Caco-2 (cell line): ENCODE results near the gene CASZ1. TPM values are rescaled to one million over a fixed set of nuclear protein-coding genes. Genes with fewer than 3 reads are reported as not detected.

ENCODE experiments used
- BruUV-seq: library from RNA; stranded (reverse); fragments of 400-500 nt; replicated peaks from 2 replicates; lab custom pipeline; 2021; lab: Mats Ljungman, UMichigan
- CTCF ChIA-PET: fragments of 300-600 bp; sonication (Branson Sonifier 250); formaldehyde crosslinking; loops from one replicate; lab custom pipeline; 2022; ENCODE audit warnings: antibody characterized with exemption; lab: Charles Lee
- POLR2A ChIA-PET: fragments of 300-600 bp; sonication (Branson Sonifier 250); formaldehyde crosslinking; loops from one replicate; lab custom pipeline; 2022; ENCODE audit warnings: antibody characterized with exemption; lab: Charles Lee
- DNase-seq, 2 experiments: peaks; one replicate each; pipeline versions ENCODE4 v3.0.0 to v3.0.0-alpha.2; 2020 to 2022
- H3K27me3 ChIP-seq: replicated peaks from 2 replicates; pipeline ENCODE4 v1.6.0; 2011; ENCODE audit warnings: low read length; ENCODE audit not compliant: control insufficient read depth, insufficient read depth
- H3K36me3 ChIP-seq: 2 replicates; pipeline ENCODE4 v1.5.1; 2011; ENCODE audit warnings: low read length; ENCODE audit not compliant: control insufficient read depth, insufficient read depth
- H3K4me1 ChIP-seq: fragments of 250-450 bp; sonication (Bioruptor Pico); 2 replicates; pipeline ENCODE4 v1.5.1; 2020; ENCODE audit warnings: mild to moderate bottlenecking
- H3K4me3 ChIP-seq: 2 replicates; pipeline ENCODE4 v1.5.1; 2011; ENCODE audit warnings: low read depth, mild to moderate bottlenecking, control low read depth, low read length
- H3K9me3 ChIP-seq: fragments of 250-450 bp; sonication (Bioruptor Pico); 2 replicates; pipeline ENCODE4 v1.5.1; 2020; ENCODE audit warnings: mild to moderate bottlenecking, moderate library complexity
- H3K27ac Mint-ChIP-seq: one replicate; pipeline ENCODE4 v1.8.0; 2022; ENCODE audit warnings: mixed read lengths; ENCODE audit not compliant: unreplicated experiment
- H3K27me3 Mint-ChIP-seq: one replicate; pipeline ENCODE4 v1.8.0; 2022; ENCODE audit warnings: mixed read lengths; ENCODE audit not compliant: insufficient read depth, unreplicated experiment
- H3K36me3 Mint-ChIP-seq: one replicate; pipeline ENCODE4 v1.8.0; 2022; ENCODE audit warnings: mild to moderate bottlenecking, mixed read lengths; ENCODE audit not compliant: insufficient read depth, unreplicated experiment
- H3K4me1 Mint-ChIP-seq: one replicate; pipeline ENCODE4 v1.8.0; 2022; ENCODE audit warnings: low read depth, mixed read lengths; ENCODE audit not compliant: unreplicated experiment
- H3K4me3 Mint-ChIP-seq: one replicate; pipeline ENCODE4 v1.8.0; 2022; ENCODE audit warnings: mild to moderate bottlenecking, moderate library complexity, mixed read lengths; ENCODE audit not compliant: unreplicated experiment
- H3K9me3 Mint-ChIP-seq: one replicate; pipeline ENCODE4 v1.8.0; 2022; ENCODE audit warnings: mixed read lengths; ENCODE audit not compliant: unreplicated experiment
- intact Hi-C: fragments of 100-400 bp; cut with micrococcal nuclease; formaldehyde crosslinking; loops from one replicate; pipeline ENCODE4 v1.10.0; 2022; ENCODE audit not compliant: unreplicated experiment
- total RNA-seq: library from RNA; stranded (reverse); gene quantifications from 2 replicates; pipeline ENCODE4 v1.2.3, GENCODE V29; 2022
- TF ChIP-seq, protein P1 (sequence below), 2 experiments: fragments of 200-600 bp in 1 of 2; IDR thresholded peaks; 1 replicate in 1 of 2; 2 replicates in 1 of 2; pipeline versions ENCODE4 v1.5.1 to v1.8.0; 2011 to 2022; ENCODE audit warnings: antibody characterized with exemption in 1 of 2, control low read depth in 1 of 2, inconsistent platforms in 1 of 2, low read depth in 1 of 2, low read length in 1 of 2, mild to moderate bottlenecking in 1 of 2, moderate library complexity in 1 of 2; ENCODE audit not compliant: insufficient read depth in 1 of 2, severe bottlenecking in 1 of 2, unreplicated experiment in 1 of 2

Gene CASZ1
- total RNA-seq, 1 experiment from 2014 or later: 10.9 TPM

GRCh38 chr1:10782491-10783244, 13.8 kb downstream of the CASZ1 start:
- Mint-ChIP-seq H3K27me3 (peaks cover 9% of the 10 kb centered on the region), H3K27ac (no peak overlapping the region), H3K4me1 (no peaks in the 10 kb centered on the region), H3K36me3 (no peaks in the 10 kb centered on the region), H3K4me3 (no peak overlapping the region), H3K9me3 (no peaks in the 10 kb centered on the region)
- no TSS peak for BruUV-seq
- intact Hi-C loops: no loop called here
- TF ChIP-seq, protein P1, sequence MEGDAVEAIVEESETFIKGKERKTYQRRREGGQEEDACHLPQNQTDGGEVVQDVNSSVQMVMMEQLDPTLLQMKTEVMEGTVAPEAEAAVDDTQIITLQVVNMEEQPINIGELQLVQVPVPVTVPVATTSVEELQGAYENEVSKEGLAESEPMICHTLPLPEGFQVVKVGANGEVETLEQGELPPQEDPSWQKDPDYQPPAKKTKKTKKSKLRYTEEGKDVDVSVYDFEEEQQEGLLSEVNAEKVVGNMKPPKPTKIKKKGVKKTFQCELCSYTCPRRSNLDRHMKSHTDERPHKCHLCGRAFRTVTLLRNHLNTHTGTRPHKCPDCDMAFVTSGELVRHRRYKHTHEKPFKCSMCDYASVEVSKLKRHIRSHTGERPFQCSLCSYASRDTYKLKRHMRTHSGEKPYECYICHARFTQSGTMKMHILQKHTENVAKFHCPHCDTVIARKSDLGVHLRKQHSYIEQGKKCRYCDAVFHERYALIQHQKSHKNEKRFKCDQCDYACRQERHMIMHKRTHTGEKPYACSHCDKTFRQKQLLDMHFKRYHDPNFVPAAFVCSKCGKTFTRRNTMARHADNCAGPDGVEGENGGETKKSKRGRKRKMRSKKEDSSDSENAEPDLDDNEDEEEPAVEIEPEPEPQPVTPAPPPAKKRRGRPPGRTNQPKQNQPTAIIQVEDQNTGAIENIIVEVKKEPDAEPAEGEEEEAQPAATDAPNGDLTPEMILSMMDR (IDR thresholded peaks at IDR 0.05; ENCODE audit: insufficient read depth in 1 of 2, low read depth in 1 of 2, low read length in 1 of 2, severe bottlenecking in 1 of 2, unreplicated experiment in 1 of 2): no peak
- Histone ChIP-seq H3K4me3 (no peak overlapping the region), H3K36me3 (no peaks in the 10 kb centered on the region), H3K27me3 (no peaks in the 10 kb centered on the region), H3K4me1 (no peaks in the 10 kb centered on the region), H3K9me3 (no peaks in the 10 kb centered on the region)
- ChIA-PET POLR2A (interaction anchor here (0.5 kb wide), 1 partner anchor 63 kb away, joined by 3 read pairs; no protein-coding TSS in a partner anchor), CTCF (no interaction called here)
- DNase-seq: no peak

GRCh38 chr1:10781137-10781536, 15.3 kb downstream of the CASZ1 start:
- no peaks in the 10 kb centered on the region for H3K36me3 ChIP-seq
- H3K4me3 ChIP-seq: no peak overlapping the region
- no peaks in the 10 kb centered on the region for H3K9me3 Mint-ChIP-seq
- intact Hi-C loops: no loop called here
- H3K4me1 Mint-ChIP-seq: no peaks in the 10 kb centered on the region
- ChIA-PET POLR2A (no interaction called here), CTCF (no interaction called here)
- H3K27me3 Mint-ChIP-seq: peaks cover 4% of the 10 kb centered on the region
- no peaks in the 10 kb centered on the region for H3K4me1 ChIP-seq
- no peaks in the 10 kb centered on the region for H3K36me3 Mint-ChIP-seq
- H3K27ac Mint-ChIP-seq: no peak overlapping the region
- TF ChIP-seq, protein P1 (IDR thresholded peaks at IDR 0.05; ENCODE audit: insufficient read depth in 1 of 2, low read depth in 1 of 2, low read length in 1 of 2, severe bottlenecking in 1 of 2, unreplicated experiment in 1 of 2): no peak
- BruUV-seq: no TSS peak
- H3K4me3 Mint-ChIP-seq: no peak overlapping the region
- no peak for DNase-seq
- H3K27me3 ChIP-seq: no peaks in the 10 kb centered on the region
- H3K9me3 ChIP-seq: no peaks in the 10 kb centered on the region

DNA sequence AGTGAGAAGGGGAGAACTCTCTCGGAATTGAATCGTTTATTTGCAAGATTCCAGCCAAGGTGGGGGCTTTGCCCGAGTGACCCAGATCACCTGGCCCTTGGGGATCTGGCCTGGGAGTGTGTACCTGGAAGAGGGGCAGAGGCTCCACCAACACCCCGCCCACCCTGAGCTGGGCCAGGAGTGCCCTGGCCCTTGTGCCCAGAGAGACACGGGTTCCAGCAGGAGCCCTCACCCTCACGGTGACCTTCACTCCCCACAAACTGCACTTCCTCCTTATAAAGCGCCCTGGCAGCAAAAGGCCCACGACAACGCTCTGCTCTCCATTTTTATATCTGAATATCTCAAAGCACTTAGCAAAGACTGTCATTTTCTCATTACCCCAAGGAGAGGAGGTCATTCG, 16.6 kb downstream of the CASZ1 start:
- no peaks in the 10 kb centered on the region for H3K4me1 Mint-ChIP-seq
- BruUV-seq: no TSS peak
- no peaks in the 10 kb centered on the region for H3K9me3 Mint-ChIP-seq
- H3K4me3 Mint-ChIP-seq: no peak overlapping the region
- H3K36me3 Mint-ChIP-seq: no peaks in the 10 kb centered on the region
- intact Hi-C loops: no loop called here
- H3K4me3 ChIP-seq: no peak overlapping the region
- H3K27me3 Mint-ChIP-seq: peaks cover 4% of the 10 kb centered on the region
- no peaks in the 10 kb centered on the region for H3K4me1 ChIP-seq
- ChIA-PET POLR2A (no interaction called here), CTCF (no interaction called here)
- no peaks in the 10 kb centered on the region for H3K36me3 ChIP-seq
- TF ChIP-seq, protein P1 (IDR thresholded peaks at IDR 0.05; ENCODE audit: insufficient read depth in 1 of 2, low read depth in 1 of 2, low read length in 1 of 2, severe bottlenecking in 1 of 2, unreplicated experiment in 1 of 2): no peak
- H3K27me3 ChIP-seq: no peaks in the 10 kb centered on the region
- no peaks in the 10 kb centered on the region for H3K9me3 ChIP-seq
- no peak overlapping the region for H3K27ac Mint-ChIP-seq
- no peak for DNase-seq
